ENCODE results near the gene EIF2AK3.
"Not testable (repeated sequence)": the region's sequence is repeated elsewhere in the genome, so short reads cannot be mapped to it uniquely, and the experiment has no call there.

EIF2AK3 gene

GRCh38 chr2:88627055-88627855 lies at the start of gene EIF2AK3:
TSS of gene EIF2AK3 (minus strand) at chr2:88627464. CDS start at chr2:88627274, 190 bp downstream.
- DNase-seq = peak; percentile 99

- DNase-seq = no peak
Observed at GRCh38 chr2:88673363-88673762, 46.1 kb upstream of the EIF2AK3 start.

- peak; percentile 56 for DNase-seq
Observed at GRCh38 chr2:88671786-88672427, 44.6 kb upstream of the EIF2AK3 start.

GRCh38 chr2:88669482-88670214 lies 42.4 kb upstream of the EIF2AK3 start:
- peak; percentile 53 for DNase-seq

- DNase-seq = no peak
Observed at GRCh38 chr2:88668862-88669261, 41.6 kb upstream of the EIF2AK3 start.

GRCh38 chr2:88667219-88667618 lies 40.0 kb upstream of the EIF2AK3 start:
- no peak for DNase-seq

GRCh38 chr2:88666576-88666975 lies 39.3 kb upstream of the EIF2AK3 start:
- DNase-seq = no peak

GRCh38 chr2:88660622-88661021 lies 33.4 kb upstream of the EIF2AK3 start:
- no peak for DNase-seq

- DNase-seq = no peak
Observed at GRCh38 chr2:88659538-88659915, 32.3 kb upstream of the EIF2AK3 start.

- DNase-seq = no peak
Observed at GRCh38 chr2:88658881-88659537, 31.7 kb upstream of the EIF2AK3 start.

GRCh38 chr2:88658326-88658725 lies 31.1 kb upstream of the EIF2AK3 start:
- DNase-seq = no peak

GRCh38 chr2:88657131-88657530 lies 29.9 kb upstream of the EIF2AK3 start:
- DNase-seq = no peak

- no peak for DNase-seq
Observed at GRCh38 chr2:88656690-88657089, 29.4 kb upstream of the EIF2AK3 start.

- DNase-seq = no peak
Observed at GRCh38 chr2:88654714-88655113, 27.4 kb upstream of the EIF2AK3 start.

GRCh38 chr2:88651646-88652045 lies 24.4 kb upstream of the EIF2AK3 start:
- no peak for DNase-seq

- not testable (repeated sequence) for DNase-seq
Observed at GRCh38 chr2:88645291-88645882, 18.1 kb upstream of the EIF2AK3 start.

- DNase-seq = no peak
Observed at GRCh38 chr2:88642278-88642677, 15.0 kb upstream of the EIF2AK3 start.

- DNase-seq = no peak
Observed at GRCh38 chr2:88641330-88641729, 14.1 kb upstream of the EIF2AK3 start.

- peak; percentile 27 for DNase-seq
Observed at GRCh38 chr2:88639865-88640264, 12.6 kb upstream of the EIF2AK3 start.

GRCh38 chr2:88638743-88639142 lies 11.5 kb upstream of the EIF2AK3 start:
- peak; percentile 69 for DNase-seq

- DNase-seq = no peak
Observed at GRCh38 chr2:88638123-88638650, 10.9 kb upstream of the EIF2AK3 start.

- no peak for DNase-seq
Observed at GRCh38 chr2:88637464-88637863, 10.2 kb upstream of the EIF2AK3 start.

- DNase-seq = no peak
Observed at GRCh38 chr2:88636026-88636425, 8.8 kb upstream of the EIF2AK3 start.

Data from activated CD4-positive, alpha-beta T cell treated with anti-CD3 and anti-CD28 coated beads, Interleukin-2, Interleukin-6, amounts not matched to agents 100 ng/mL and 50 ng/mL, durations not matched to agents 16 hours and 8 hours (primary cell).